Esophagus squamous epithelium (tissue), 4 donors: ENCODE measurements around the gene TSPAN15.

Experiments used
- CTCF ChIP-seq, 6 experiments: fragments of 450-650 bp in 4 of 6; fragments of 200-600 bp in 2 of 6; sonication (generic) in 2 of 6; IDR thresholded peaks; one replicate each; pipeline ENCODE4 v1.5.1; 2016 to 2019; ENCODE audit warnings: antibody characterized with exemption in 6 of 6, mild to moderate bottlenecking in 4 of 6, moderate library complexity in 4 of 6
- POLR2A ChIP-seq, 4 donors: fragments of 450-650 bp; IDR thresholded peaks; one replicate each; pipeline ENCODE4 v1.6.1; 2017; ENCODE audit warnings: antibody characterized with exemption in 4 of 4, mild to moderate bottlenecking in 4 of 4, moderate library complexity in 3 of 4

- no peak for TF ChIP-seq POLR2A (IDR thresholded peaks at IDR 0.05)
- no peak for TF ChIP-seq CTCF (IDR thresholded peaks at IDR 0.05)
Measured at GRCh38 chr10:69466158-69466490, 14.9 kb downstream of the TSPAN15 start.
